DMS153 treated with DMSO at 0.1 percent for 48 hours (cell line): Measurements from ENCODE around the gene GLIS1.
"Not testable (repeated sequence)": the region's sequence is repeated elsewhere in the genome, so short reads cannot be mapped to it uniquely, and the experiment has no call there.

ENCODE experiments used
- DNase-seq: peaks from one replicate; lab custom pipeline; 2025; ENCODE audit not compliant: unreplicated experiment; lab: John Stamatoyannopoulos, UW

Gene GLIS1

GRCh38 chr1:53567450-53567849 lies 171.5 kb downstream of the GLIS1 start:
- no peak for DNase-seq

- DNase-seq, result no peak
These were observed 175.4 kb downstream of the GLIS1 start for GRCh38 chr1:53563611-53564010.

DNA sequence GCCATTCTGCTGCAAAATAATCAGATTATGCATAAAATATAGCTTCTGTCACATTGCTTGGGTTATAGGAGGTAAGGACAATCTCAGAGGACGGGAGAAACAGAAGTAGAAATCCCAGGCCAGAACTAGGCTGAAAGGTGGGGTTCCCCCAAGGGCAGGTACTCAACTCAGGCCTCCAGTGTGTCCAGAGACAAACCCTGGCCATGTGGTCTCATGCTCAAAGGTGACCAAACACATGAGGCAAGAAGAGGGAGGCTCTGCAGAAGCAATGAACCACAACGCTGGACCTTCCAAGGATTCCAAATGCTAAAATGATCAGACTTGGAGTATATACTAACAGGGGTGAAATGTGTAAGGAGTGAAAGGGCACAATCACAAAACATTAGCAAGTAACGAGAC lies 176.0 kb downstream of the GLIS1 start:
- DNase-seq, result no peak

- no peak for DNase-seq
These were observed 176.5 kb downstream of the GLIS1 start for GRCh38 chr1:53562291-53562980.

- no peak for DNase-seq
These were observed 177.4 kb downstream of the GLIS1 start for GRCh38 chr1:53561503-53562105.

GRCh38 chr1:53560581-53561502 lies 178.1 kb downstream of the GLIS1 start:
- no peak for DNase-seq

GRCh38 chr1:53559854-53560580 lies 178.9 kb downstream of the GLIS1 start:
- DNase-seq, result no peak

DNA sequence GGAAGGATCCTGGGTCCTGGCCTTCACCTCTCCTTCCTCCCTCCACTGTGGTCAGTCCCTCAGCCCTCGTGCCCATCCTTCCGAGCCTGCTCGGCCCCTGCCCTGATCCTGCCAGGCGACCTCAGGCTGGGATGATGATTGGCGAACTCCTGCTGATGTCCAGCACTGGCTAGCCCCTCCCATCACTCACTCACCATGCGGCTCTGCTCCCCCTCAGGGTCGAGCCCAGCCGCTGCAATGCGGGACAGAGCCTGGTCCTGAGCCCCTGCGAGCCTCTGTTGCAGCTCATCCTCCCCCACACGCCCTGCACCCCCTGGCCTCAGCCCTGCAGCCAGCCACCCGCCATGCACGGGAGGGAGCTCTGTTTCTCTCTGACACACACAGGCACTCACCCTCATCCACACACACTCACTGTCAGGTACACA lies 179.6 kb downstream of the GLIS1 start:
- DNase-seq, result no peak

DNA sequence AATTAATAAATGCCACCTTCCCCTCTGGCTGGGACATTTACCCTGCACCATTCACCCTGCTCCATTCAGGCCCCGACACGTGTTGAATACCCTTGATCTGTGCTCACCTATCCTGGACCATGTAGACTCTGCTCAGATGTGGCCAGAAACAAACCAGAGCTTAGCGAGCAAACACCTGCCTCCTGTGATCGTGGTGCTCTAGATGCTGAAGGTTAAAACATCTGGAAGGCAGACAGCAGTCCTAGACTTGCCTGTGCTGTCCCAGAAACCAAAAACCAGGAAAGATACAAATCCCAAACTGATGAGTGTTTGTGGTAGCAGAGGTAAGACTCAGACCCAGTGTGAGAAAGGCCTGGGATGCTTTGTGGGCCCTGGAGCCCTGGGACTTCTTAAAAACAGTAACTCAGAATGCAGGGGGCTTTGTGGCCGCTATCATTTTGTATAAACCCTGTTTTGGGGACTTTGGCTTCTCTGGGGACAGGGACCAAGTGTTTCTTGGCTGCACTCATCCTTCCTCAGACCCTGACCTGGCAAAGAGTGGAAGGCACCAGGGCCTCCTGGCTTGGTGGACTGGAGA lies 180.1 kb downstream of the GLIS1 start:
- DNase-seq, result no peak

- DNase-seq, result no peak
These were observed 180.9 kb downstream of the GLIS1 start for GRCh38 chr1:53557830-53558738.

DNA sequence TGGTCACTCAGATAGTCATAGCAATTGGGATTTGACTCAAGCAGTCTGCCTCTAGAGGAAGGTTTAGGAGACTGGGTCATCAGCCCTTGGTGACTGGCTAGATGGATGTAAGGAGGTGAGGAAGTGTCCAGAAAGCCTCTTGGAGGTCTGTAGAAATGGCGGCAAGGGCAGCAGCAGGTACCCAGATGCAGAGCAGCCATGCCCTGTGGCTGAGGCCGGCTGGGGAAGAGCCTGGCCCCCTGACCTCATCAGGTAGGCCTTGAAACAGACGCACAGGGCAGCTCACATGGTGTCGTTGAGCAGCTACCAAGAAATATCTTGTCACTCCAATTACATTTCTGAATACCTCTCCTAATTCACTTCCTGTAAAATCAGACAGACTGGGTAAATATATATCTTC lies 181.6 kb downstream of the GLIS1 start:
- no peak for DNase-seq

GRCh38 chr1:53556657-53557227 lies 182.2 kb downstream of the GLIS1 start:
- no peak for DNase-seq

- not testable (repeated sequence) for DNase-seq
These were observed 183.2 kb downstream of the GLIS1 start for GRCh38 chr1:53555620-53556326.

DNA sequence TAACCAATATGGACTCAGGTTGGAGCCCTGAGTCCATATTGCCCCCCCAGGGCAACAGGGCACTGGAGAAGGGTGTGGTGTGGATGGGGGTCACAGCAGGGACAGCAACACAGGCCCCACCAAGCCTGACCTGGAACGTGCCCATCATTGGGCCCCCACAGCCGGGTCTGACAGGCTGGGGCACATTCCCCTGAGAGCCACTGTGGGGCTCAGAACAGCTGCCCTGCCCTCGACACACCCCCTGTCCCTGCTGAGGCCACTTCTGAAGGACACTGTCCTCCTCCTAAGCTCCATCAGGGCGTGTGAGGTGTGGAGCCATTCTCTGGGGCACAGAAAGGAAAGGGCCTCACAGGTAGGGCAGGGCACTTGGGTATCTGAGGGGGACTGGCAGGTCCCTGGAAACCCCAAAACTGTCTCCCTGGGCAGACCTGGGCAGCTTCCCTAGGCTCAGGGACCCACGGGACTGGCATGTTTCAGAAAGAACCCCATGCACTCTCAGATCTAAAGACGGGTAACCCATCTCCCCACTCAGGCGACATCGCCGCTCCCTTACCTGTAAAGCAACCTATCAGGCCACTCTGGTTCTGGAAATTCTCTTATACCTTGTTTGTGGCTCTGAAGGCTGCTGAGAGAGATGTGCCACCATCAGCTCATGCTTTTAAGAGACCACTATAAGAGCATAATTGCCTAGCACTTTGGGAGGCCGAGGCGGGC lies 184.2 kb downstream of the GLIS1 start:
- no peak for DNase-seq

DNA sequence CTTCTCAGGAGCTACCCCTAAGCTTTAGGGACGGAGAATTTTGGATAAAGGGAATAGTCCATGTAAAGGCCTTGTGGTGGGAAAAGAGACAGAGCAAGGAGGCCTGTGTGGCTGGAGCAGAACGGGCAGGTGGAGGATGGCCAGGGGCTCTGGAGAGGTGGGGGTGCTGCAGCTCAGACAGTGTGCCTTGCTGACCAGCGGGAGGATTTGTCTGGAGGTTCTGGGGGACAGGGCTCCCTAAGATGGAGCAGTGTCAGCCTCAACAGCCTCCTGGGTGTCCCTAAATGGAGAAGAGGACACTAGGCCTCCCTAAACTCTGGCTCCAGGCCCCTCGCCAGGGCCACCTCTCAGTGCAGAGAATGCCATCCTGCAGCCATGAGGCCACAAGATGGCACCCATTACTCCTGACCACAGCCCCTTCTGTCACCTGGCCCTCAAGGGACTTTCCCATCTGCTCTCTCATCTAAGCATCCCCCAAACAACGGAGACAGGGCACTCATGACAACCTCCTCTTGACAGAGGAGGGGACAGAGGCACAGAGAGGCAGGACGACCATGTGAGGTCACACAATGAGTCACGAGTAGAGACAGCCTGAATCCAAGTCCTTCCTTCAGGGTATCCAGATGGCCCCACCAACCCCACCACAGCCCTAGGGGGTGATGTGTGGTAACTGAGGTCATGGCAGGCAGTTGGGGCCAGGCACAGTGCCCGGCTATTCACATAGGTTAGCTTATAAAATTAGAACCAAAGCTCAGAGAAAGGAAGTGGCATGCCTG lies 185.0 kb downstream of the GLIS1 start:
- DNase-seq, result no peak

DNA sequence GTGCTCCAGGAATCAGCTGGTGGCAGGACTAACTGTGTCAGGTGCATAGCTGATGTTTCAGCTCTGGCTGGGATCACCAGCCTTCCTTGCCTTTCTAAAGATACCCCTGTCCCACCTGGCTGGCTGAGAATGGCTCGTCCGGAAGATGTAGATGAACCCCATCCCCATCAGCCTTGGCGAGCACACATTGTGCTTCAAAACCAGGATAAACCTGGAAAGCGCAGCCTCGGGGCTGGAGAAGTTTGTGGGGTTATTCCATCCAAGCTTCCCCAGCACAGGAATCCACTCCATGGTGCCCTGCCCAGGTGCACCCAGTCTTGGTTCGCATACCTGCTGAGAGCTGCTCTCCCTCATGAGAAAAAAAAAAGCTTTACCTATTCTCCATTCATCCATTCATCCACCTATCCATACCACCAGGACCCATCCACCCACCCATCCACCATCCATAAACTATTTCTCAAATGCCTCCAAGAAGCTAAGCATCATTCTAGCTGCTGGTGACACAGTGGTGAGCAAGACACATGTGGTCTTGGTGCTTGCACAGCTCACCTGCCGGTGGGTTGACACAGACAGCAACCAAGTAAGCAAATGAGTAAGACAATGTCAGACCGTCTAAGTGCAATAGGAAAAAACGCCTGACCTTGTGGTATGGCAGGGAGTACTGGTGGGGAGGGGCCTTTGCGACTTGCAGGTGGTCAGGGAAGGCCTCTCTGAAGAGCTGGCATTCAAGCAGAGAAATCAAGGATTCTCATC lies 185.8 kb downstream of the GLIS1 start:
- DNase-seq, result no peak
